WTC11 (cell line): ENCODE measurements around the gene GDF2. TPM values are rescaled to one million over a fixed set of nuclear protein-coding genes. Genes with fewer than 3 reads are reported as not detected.

Experiments used
- ATAC-seq: fragments of 200-7000 bp; cut with Tn5 transposase; 2 replicates; pipeline ENCODE4 v1.10.0; 2021; ENCODE audit warnings: mild to moderate bottlenecking, moderate library complexity
- CTCF ChIA-PET: fragments of 300-600 bp; sonication (Branson Sonifier 250); formaldehyde crosslinking; loops from one replicate; lab custom pipeline; 2021; ENCODE audit warnings: antibody characterized with exemption; lab: Charles Lee
- POLR2A ChIA-PET: fragments of 350-600 bp; sonication (Branson Sonifier 250); formaldehyde crosslinking; loops from one replicate; lab custom pipeline; 2021; ENCODE audit warnings: antibody characterized with exemption; lab: Charles Lee
- DNase-seq: peaks from one replicate; pipeline ENCODE4 v3.0.0; 2021; ENCODE audit warnings: low spot score
- H3K27ac Mint-ChIP-seq: 2 replicates; pipeline ENCODE4 v1.8.0; 2021; ENCODE audit warnings: mixed read lengths
- H3K27me3 Mint-ChIP-seq: 2 replicates; pipeline ENCODE4 v1.8.0; 2021; ENCODE audit warnings: low read depth, mild to moderate bottlenecking, moderate library complexity, mixed read lengths
- H3K36me3 Mint-ChIP-seq: 2 replicates; pipeline ENCODE4 v1.8.0; 2021; ENCODE audit warnings: mixed read lengths
- H3K4me1 Mint-ChIP-seq: 2 replicates; pipeline ENCODE4 v1.8.0; 2022; ENCODE audit warnings: mixed read lengths
- H3K4me3 Mint-ChIP-seq: 2 replicates; pipeline ENCODE4 v1.8.0; 2021; ENCODE audit warnings: mild to moderate bottlenecking, moderate library complexity, mixed read lengths
- H3K9me3 Mint-ChIP-seq: 2 replicates; pipeline ENCODE4 v1.8.0; 2021; ENCODE audit warnings: mixed read lengths
- FOXK1 ChIP-seq: sonication (generic); formaldehyde crosslinking; IDR thresholded peaks from 2 replicates; pipeline ENCODE4 v1.8.0; 2022; ENCODE audit warnings: mild to moderate bottlenecking, moderate library complexity, missing genetic modification reagents
- GRHL2 ChIP-seq: fragments of 250-450 bp; sonication (Bioruptor Pico); IDR thresholded peaks from 2 replicates; pipeline ENCODE4 v1.8.0; 2022; ENCODE audit warnings: mild to moderate bottlenecking, moderate library complexity; ENCODE audit not compliant: insufficient replicate concordance, severe bottlenecking
- NFYB ChIP-seq: sonication (generic); formaldehyde crosslinking; conservative IDR thresholded peaks from 2 replicates; pipeline ENCODE4 v1.8.0; 2022; ENCODE audit warnings: low read depth, missing genetic modification reagents
- PRRX2 ChIP-seq: fragments of 250-450 bp; sonication (Bioruptor Pico); IDR thresholded peaks from 2 replicates; pipeline ENCODE4 v1.8.0; 2021; ENCODE audit warnings: mild to moderate bottlenecking
- SP1 ChIP-seq: sonication (generic); formaldehyde crosslinking; conservative IDR thresholded peaks from 2 replicates; pipeline ENCODE4 v1.8.1; 2022; ENCODE audit warnings: missing genetic modification reagents
- ZNF121 ChIP-seq: sonication (generic); formaldehyde crosslinking; IDR thresholded peaks from 2 replicates; pipeline ENCODE4 v1.8.0; 2023; ENCODE audit warnings: missing genetic modification reagents
- ZNF138 ChIP-seq: sonication (generic); formaldehyde crosslinking; conservative IDR thresholded peaks from 2 replicates; pipeline ENCODE4 v1.8.1; 2022; ENCODE audit warnings: mild to moderate bottlenecking, moderate library complexity, missing genetic modification reagents
- ZNF219 ChIP-seq: sonication (generic); formaldehyde crosslinking; IDR thresholded peaks from 2 replicates; pipeline ENCODE4 v1.8.0; 2023; ENCODE audit warnings: missing genetic modification reagents, mild to moderate bottlenecking, borderline replicate concordance
- ZNF317 ChIP-seq: sonication (generic); formaldehyde crosslinking; IDR thresholded peaks from 2 replicates; pipeline ENCODE4 v1.8.1; 2023; ENCODE audit warnings: low read depth, mild to moderate bottlenecking, moderate library complexity, missing genetic modification reagents, borderline replicate concordance
- total RNA-seq: library from RNA; stranded (reverse); gene quantifications from 3 replicates; pipeline ENCODE4 v1.2.3, GENCODE V29; 2021
- TF ChIP-seq, protein P1 (sequence below): fragments of 250-450 bp; sonication (Bioruptor Pico); IDR thresholded peaks from 2 replicates; pipeline ENCODE4 v1.8.0; 2021; ENCODE audit warnings: mild to moderate bottlenecking
- TF ChIP-seq, protein P2 (sequence below): sonication (generic); formaldehyde crosslinking; IDR thresholded peaks from 2 replicates; pipeline ENCODE4 v1.8.1; 2023; ENCODE audit warnings: mild to moderate bottlenecking, moderate library complexity, missing genetic modification reagents
- TF ChIP-seq, protein P3 (sequence below): sonication (generic); formaldehyde crosslinking; IDR thresholded peaks from 2 replicates; pipeline ENCODE4 v1.8.1; 2022; ENCODE audit warnings: mild to moderate bottlenecking, missing genetic modification reagents, moderate library complexity, borderline replicate concordance
- TF ChIP-seq, protein P4 (sequence below): sonication (generic); formaldehyde crosslinking; IDR thresholded peaks from 2 replicates; pipeline ENCODE4 v1.8.0; 2022; ENCODE audit warnings: mild to moderate bottlenecking, missing genetic modification reagents
- TF ChIP-seq, protein P5 (sequence below): fragments of 250-450 bp; sonication (Bioruptor Pico); conservative IDR thresholded peaks from 2 replicates; pipeline ENCODE4 v1.9.0; 2021; ENCODE audit warnings: mild to moderate bottlenecking
- TF ChIP-seq, protein P6 (sequence below): fragments of 250-450 bp; sonication (Bioruptor Pico); IDR thresholded peaks from 2 replicates; pipeline ENCODE4 v1.9.0; 2021; ENCODE audit warnings: mild to moderate bottlenecking, borderline replicate concordance
- TF ChIP-seq, protein P7 (sequence below): sonication (generic); formaldehyde crosslinking; conservative IDR thresholded peaks from 2 replicates; pipeline ENCODE4 v1.8.1; 2023; ENCODE audit warnings: mild to moderate bottlenecking, low read depth, missing genetic modification reagents, moderate library complexity

GDF2 gene
- total RNA-seq, 1 experiment from 2014 or later: not detected

DNA sequence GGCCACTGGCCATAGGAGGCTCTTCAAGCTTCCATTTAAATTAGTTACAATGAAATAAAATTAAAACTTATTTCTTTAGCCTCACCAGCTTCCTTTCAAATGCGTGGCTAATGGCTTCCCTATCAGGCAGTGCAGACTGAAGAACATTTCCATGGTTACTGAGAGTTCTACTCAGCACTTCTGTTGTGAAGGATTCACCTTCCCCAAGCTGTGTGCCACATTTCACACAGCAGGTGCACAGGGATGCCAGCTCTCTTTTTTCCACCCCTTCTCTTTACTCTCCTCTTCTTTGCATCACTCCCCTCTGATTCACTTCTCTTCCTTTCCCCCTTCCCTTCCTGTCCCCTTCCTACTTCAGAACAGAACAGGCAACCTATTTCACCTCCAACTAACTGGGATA is 833 bp downstream of the GDF2 start (continued):
- TF ChIP-seq, protein P1, sequence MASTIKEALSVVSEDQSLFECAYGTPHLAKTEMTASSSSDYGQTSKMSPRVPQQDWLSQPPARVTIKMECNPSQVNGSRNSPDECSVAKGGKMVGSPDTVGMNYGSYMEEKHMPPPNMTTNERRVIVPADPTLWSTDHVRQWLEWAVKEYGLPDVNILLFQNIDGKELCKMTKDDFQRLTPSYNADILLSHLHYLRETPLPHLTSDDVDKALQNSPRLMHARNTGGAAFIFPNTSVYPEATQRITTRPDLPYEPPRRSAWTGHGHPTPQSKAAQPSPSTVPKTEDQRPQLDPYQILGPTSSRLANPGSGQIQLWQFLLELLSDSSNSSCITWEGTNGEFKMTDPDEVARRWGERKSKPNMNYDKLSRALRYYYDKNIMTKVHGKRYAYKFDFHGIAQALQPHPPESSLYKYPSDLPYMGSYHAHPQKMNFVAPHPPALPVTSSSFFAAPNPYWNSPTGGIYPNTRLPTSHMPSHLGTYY (CRISPR knock-in tag): no peak
- TF ChIP-seq, protein P2, sequence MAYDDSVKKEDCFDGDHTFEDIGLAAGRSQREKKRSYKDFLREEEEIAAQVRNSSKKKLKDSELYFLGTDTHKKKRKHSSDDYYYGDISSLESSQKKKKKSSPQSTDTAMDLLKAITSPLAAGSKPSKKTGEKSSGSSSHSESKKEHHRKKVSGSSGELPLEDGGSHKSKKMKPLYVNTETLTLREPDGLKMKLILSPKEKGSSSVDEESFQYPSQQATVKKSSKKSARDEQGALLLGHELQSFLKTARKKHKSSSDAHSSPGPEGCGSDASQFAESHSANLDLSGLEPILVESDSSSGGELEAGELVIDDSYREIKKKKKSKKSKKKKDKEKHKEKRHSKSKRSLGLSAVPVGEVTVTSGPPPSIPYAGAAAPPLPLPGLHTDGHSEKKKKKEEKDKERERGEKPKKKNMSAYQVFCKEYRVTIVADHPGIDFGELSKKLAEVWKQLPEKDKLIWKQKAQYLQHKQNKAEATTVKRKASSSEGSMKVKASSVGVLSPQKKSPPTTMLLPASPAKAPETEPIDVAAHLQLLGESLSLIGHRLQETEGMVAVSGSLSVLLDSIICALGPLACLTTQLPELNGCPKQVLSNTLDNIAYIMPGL (CRISPR knock-in tag): no peak
- TF ChIP-seq, protein P3, sequence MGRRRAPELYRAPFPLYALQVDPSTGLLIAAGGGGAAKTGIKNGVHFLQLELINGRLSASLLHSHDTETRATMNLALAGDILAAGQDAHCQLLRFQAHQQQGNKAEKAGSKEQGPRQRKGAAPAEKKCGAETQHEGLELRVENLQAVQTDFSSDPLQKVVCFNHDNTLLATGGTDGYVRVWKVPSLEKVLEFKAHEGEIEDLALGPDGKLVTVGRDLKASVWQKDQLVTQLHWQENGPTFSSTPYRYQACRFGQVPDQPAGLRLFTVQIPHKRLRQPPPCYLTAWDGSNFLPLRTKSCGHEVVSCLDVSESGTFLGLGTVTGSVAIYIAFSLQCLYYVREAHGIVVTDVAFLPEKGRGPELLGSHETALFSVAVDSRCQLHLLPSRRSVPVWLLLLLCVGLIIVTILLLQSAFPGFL (CRISPR knock-in tag): no peak
- TF ChIP-seq, protein P4, sequence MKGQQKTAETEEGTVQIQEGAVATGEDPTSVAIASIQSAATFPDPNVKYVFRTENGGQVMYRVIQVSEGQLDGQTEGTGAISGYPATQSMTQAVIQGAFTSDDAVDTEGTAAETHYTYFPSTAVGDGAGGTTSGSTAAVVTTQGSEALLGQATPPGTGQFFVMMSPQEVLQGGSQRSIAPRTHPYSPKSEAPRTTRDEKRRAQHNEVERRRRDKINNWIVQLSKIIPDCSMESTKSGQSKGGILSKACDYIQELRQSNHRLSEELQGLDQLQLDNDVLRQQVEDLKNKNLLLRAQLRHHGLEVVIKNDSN (CRISPR knock-in tag): no peak
- TF ChIP-seq NFYB: no peak
- TF ChIP-seq SP1 (CRISPR knock-in tag): no peak
- TF ChIP-seq, protein P5, sequence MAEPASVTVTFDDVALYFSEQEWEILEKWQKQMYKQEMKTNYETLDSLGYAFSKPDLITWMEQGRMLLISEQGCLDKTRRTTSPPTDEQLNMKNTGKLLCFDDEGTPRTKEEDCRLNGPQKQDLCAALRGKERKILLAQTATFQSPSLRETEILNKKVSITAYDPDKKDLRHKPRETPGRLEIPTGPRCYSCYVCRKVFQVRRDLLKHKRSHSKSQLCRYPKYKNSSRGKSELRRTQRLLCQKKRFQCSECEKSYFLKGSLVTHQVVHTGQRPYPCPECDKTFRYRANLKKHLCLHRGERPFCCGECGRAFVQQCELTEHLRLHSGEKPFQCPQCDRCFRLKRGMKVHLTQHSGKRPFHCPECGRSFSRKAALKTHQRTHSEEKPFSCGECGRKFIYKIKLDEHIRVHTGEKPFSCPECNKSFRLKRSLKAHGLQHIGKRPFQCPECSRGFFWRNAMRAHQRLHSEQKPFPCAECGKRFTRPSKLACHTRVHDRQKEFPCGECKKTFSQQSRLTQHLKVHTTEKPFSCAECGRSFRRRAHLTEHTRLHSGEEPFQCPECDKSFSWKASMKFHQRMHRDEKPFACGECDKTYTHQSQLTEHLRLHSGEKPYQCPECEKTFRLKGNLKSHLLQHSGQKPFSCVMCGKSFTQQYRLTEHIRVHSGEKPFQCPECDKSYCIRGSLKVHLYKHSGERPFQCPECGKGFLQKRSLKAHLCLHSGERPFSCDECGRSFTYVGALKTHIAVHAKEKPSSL (CRISPR knock-in tag): no peak

DNA sequence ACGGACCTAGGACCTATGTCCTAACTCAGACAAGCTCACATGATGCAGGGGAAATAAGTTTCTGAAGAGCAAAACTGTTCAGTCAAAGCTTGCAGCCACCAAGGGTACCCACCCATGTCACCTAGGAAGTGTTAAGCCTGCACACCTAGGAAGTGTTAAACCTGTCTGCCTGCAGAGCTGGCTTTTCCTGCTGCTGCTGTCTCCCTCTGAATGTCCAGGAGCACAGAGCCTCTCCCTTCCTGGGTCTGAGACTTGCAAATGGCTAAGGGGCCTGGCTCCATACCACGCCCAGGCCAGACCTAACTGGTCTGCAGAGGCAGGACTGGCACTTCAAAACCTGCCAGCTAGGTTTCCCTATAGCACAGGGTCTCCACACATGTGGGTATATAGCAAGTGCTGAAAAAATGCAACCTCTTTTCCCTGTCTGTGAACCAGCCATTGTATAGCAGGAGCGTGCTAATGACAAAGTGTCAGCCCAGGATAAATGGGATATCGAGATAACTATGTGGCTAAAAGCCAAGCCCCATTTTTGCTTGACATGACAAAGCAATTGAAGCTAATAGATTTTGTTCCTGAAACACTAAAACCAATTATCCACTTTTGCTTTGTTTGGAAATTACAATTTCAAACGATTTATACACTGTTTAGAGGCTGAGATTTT is 1.5 kb downstream of the GDF2 start:
- Mint-ChIP-seq H3K36me3 (no peaks in the 10 kb centered on the region), H3K27ac (no peak overlapping the region), H3K9me3 (peaks cover 15% of the 10 kb centered on the region), H3K4me3 (no peak overlapping the region), H3K4me1 (no peaks in the 10 kb centered on the region), H3K27me3 (no peaks in the 10 kb centered on the region)
- ChIA-PET POLR2A (no interaction called here), CTCF (interaction anchor here (1.1 to 3.6 kb wide), 4 partner anchors 11 to 299 kb away, joined by 3 to 13 read pairs (median 4); no protein-coding TSS in a partner anchor)
- ATAC-seq (no peak), DNase-seq (no peak)
- no peak for TF ChIP-seq ZNF121 (CRISPR knock-in tag)
- TF ChIP-seq, protein P6, sequence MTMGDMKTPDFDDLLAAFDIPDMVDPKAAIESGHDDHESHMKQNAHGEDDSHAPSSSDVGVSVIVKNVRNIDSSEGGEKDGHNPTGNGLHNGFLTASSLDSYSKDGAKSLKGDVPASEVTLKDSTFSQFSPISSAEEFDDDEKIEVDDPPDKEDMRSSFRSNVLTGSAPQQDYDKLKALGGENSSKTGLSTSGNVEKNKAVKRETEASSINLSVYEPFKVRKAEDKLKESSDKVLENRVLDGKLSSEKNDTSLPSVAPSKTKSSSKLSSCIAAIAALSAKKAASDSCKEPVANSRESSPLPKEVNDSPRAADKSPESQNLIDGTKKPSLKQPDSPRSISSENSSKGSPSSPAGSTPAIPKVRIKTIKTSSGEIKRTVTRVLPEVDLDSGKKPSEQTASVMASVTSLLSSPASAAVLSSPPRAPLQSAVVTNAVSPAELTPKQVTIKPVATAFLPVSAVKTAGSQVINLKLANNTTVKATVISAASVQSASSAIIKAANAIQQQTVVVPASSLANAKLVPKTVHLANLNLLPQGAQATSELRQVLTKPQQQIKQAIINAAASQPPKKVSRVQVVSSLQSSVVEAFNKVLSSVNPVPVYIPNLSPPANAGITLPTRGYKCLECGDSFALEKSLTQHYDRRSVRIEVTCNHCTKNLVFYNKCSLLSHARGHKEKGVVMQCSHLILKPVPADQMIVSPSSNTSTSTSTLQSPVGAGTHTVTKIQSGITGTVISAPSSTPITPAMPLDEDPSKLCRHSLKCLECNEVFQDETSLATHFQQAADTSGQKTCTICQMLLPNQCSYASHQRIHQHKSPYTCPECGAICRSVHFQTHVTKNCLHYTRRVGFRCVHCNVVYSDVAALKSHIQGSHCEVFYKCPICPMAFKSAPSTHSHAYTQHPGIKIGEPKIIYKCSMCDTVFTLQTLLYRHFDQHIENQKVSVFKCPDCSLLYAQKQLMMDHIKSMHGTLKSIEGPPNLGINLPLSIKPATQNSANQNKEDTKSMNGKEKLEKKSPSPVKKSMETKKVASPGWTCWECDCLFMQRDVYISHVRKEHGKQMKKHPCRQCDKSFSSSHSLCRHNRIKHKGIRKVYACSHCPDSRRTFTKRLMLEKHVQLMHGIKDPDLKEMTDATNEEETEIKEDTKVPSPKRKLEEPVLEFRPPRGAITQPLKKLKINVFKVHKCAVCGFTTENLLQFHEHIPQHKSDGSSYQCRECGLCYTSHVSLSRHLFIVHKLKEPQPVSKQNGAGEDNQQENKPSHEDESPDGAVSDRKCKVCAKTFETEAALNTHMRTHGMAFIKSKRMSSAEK (CRISPR knock-in tag): no peak
- TF ChIP-seq GRHL2 (CRISPR knock-in tag): no peak
- no peak for TF ChIP-seq FOXK1 (CRISPR knock-in tag)
- TF ChIP-seq SP1 (CRISPR knock-in tag): no peak
- TF ChIP-seq, protein P7, sequence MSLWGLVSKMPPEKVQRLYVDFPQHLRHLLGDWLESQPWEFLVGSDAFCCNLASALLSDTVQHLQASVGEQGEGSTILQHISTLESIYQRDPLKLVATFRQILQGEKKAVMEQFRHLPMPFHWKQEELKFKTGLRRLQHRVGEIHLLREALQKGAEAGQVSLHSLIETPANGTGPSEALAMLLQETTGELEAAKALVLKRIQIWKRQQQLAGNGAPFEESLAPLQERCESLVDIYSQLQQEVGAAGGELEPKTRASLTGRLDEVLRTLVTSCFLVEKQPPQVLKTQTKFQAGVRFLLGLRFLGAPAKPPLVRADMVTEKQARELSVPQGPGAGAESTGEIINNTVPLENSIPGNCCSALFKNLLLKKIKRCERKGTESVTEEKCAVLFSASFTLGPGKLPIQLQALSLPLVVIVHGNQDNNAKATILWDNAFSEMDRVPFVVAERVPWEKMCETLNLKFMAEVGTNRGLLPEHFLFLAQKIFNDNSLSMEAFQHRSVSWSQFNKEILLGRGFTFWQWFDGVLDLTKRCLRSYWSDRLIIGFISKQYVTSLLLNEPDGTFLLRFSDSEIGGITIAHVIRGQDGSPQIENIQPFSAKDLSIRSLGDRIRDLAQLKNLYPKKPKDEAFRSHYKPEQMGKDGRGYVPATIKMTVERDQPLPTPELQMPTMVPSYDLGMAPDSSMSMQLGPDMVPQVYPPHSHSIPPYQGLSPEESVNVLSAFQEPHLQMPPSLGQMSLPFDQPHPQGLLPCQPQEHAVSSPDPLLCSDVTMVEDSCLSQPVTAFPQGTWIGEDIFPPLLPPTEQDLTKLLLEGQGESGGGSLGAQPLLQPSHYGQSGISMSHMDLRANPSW (CRISPR knock-in tag): no peak
- no peak for TF ChIP-seq ZNF138 (CRISPR knock-in tag)
- TF ChIP-seq PRRX2 (CRISPR knock-in tag): no peak
- TF ChIP-seq ZNF317 (CRISPR knock-in tag): no peak
- TF ChIP-seq ZNF219 (CRISPR knock-in tag): no peak
